Natural killer cell treated with Interleukin-12 subunit alpha and Interleukin-12 subunit beta and Interleukin-15 and Interleukin-18, amount 100 ng/mL, for 72 hours (primary cell): ENCODE results near the gene MTHFD2L. TPM values are rescaled to one million over a fixed set of nuclear protein-coding genes. Genes with fewer than 3 reads are reported as not detected.
"Not testable (repeated sequence)": the region's sequence is repeated elsewhere in the genome, so short reads cannot be mapped to it uniquely, and the experiment has no call there.

Experiments
- ATAC-seq, 2 donors: fragments of 150-1000 bp; cut with Tn5 transposase in 1 of 2; sonication (Bioruptor Pico), chemical (Tn5 transposase) in 1 of 2; 2 replicates each; pipeline ENCODE4 v1.10.0; 2021
- DNase-seq: peaks from one replicate; pipeline ENCODE4 v3.0.0; 2022; ENCODE audit warnings: low spot score
- H3K27ac Mint-ChIP-seq, 2 donors: 1 replicate in 1 of 2; 2 replicates in 1 of 2; pipeline ENCODE4 v1.8.0; 2022; ENCODE audit warnings: mixed read lengths in 2 of 2, mild to moderate bottlenecking in 1 of 2, moderate library complexity in 1 of 2
- H3K27me3 Mint-ChIP-seq, 2 donors: 1 replicate in 1 of 2; 2 replicates in 1 of 2; pipeline ENCODE4 v1.8.0; 2022; ENCODE audit warnings: mixed read lengths in 2 of 2
- H3K36me3 Mint-ChIP-seq: one replicate; pipeline ENCODE4 v1.8.0; 2022; ENCODE audit warnings: mixed read lengths
- H3K4me1 Mint-ChIP-seq, 2 donors: 1 replicate in 1 of 2; 2 replicates in 1 of 2; pipeline ENCODE4 v1.8.0; 2022; ENCODE audit warnings: low read depth in 2 of 2, mixed read lengths in 2 of 2, mild to moderate bottlenecking in 1 of 2
- H3K4me3 Mint-ChIP-seq: one replicate; pipeline ENCODE4 v1.8.0; 2022; ENCODE audit warnings: mixed read lengths
- H3K9me3 Mint-ChIP-seq: 2 replicates; pipeline ENCODE4 v1.8.0; 2022; ENCODE audit warnings: mixed read lengths
- total RNA-seq, 2 donors: library from RNA; stranded (reverse); gene quantifications; one replicate each; pipeline ENCODE4 v1.2.3, GENCODE V29; 2022

MTHFD2L gene
- total RNA-seq, 2 donors from 2014 or later, result 8.4 to 14.5 TPM

DNA sequence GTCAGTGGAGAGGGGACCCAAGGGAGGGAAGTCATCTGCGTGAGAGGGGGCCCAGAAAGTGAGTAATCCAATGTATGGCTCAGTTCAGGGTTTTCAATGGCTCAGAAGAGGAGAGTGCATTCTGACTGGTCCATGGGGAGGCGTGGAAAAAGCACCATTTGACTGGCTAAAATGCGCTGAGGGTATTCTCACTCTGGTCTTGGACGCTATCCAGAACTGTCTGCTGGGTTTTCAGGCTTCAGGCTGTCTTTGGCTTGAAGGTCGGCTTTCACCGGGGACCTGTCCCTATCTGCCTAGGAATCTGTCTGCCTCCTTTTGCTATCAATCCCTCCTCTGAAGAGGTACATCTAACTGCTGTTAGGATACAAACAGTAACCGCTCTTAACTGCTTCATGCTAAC is 176.7 kb downstream of the MTHFD2L start:
- no peaks in the 10 kb centered on the region for H3K36me3 Mint-ChIP-seq
- ATAC-seq (no peak), DNase-seq (no peak)
- no peak overlapping the region for H3K4me3 Mint-ChIP-seq
- H3K27me3 Mint-ChIP-seq, result peaks cover 0 to 14% of the 10 kb centered on the region in 2 donors
- no peaks in the 10 kb centered on the region for H3K9me3 Mint-ChIP-seq
- no peaks in the 10 kb centered on the region for H3K4me1 Mint-ChIP-seq
- no peak overlapping the region for H3K27ac Mint-ChIP-seq

DNA sequence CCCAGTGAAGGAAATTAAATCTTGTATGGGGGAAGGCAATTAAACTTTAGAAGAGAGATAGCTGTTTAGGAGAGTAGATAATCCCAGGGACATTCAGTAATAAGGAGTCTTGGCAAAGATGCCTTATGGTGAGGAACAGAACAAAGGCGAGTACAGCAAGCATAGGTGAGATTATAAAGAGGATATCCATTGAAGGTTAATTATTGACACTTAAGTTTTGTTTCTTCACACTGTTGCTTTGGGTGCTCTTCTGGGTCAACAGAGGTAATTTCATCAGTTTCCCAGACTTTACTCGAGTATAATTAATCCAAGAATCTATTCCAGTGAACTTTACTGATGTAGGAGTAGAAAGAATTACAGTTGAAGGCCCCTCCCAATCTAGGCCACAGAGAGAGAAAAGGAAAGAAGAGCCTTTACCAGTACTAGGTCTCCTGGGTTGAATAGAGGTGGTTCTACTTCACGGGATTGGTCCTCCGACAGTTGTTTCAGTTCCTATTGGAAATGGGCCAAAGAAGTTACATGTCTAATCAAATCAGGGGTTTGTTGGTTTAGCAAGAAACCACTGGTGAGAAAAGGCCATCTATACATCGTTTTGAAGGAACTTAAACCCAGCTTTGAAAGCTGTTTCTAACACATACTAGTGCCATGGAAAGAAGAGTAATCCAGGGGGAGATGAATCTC is 177.6 kb downstream of the MTHFD2L start:
- Mint-ChIP-seq H3K9me3 (no peaks in the 10 kb centered on the region), H3K36me3 (no peaks in the 10 kb centered on the region), H3K27ac (no peak overlapping the region), H3K4me3 (no peak overlapping the region), H3K27me3 (peaks cover 0 to 14% of the 10 kb centered on the region in 2 donors), H3K4me1 (no peaks in the 10 kb centered on the region)
- no peak for ATAC-seq
- no peak for DNase-seq

GRCh38 chr4:74338792-74339333 is 180.9 kb downstream of the MTHFD2L start:
- peaks cover 0 to 6% of the 10 kb centered on the region in 2 donors for H3K27me3 Mint-ChIP-seq
- H3K9me3 Mint-ChIP-seq, result peaks cover 5% of the 10 kb centered on the region
- H3K36me3 Mint-ChIP-seq, result peaks cover 5% of the 10 kb centered on the region

GRCh38 chr4:74339501-74339900 is 181.6 kb downstream of the MTHFD2L start:
- Mint-ChIP-seq H3K27me3 (peaks cover 0 to 6% of the 10 kb centered on the region in 2 donors), H3K9me3 (peaks cover 5% of the 10 kb centered on the region), H3K27ac (no peak overlapping the region), H3K36me3 (peaks cover 5% of the 10 kb centered on the region), H3K4me3 (no peak overlapping the region), H3K4me1 (no peaks in the 10 kb centered on the region)
- DNase-seq (no peak), ATAC-seq (no peak)

More at GRCh38 chr4:74338792-74339333, 180.9 kb downstream of the MTHFD2L start:
- Mint-ChIP-seq H3K27ac (no peak overlapping the region), H3K4me1 (no peaks in the 10 kb centered on the region), H3K4me3 (no peak overlapping the region)
- no peak for ATAC-seq
- no peak for DNase-seq

DNA sequence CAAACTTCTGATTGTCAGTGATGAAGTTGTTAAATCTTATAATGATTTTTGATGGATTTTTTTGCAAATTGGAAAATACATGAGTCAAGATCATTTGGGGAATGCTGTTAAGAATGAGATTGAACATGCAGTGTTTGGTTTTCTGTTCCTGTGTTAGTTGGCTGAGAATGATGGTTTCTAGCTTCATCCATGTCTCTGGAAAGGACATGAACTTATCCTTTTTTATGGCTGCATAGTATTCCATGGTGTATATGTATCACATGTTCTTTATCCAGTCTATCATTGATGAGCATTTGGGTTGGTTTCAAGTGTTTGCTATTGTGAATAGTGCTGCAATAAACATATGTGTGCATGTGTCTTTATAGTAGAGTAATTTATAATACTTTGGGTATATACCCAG is 182.5 kb downstream of the MTHFD2L start:
- not testable (repeated sequence) for H3K9me3 Mint-ChIP-seq, H3K4me3 Mint-ChIP-seq, H3K4me1 Mint-ChIP-seq

DNA sequence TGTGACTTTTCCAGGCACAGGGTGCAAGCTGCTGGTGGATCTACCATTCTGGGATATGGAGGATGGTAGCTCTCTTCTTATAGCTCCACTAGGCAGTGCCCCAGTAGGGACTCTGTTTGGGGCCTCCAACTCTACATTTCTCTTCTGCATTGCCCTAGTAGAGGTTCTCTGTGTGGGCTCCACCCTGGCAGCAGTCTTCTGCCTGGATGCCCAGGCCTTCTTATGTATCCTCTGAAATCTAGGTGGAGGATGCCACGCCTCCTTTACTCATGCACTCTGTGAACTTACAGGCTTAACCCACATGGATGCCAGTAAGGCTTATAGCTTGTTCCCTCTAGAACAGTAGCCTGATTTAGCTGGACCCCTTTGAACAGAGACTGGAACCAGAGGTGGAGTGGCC is 186.1 kb downstream of the MTHFD2L start:
- Mint-ChIP-seq H3K27ac (no peak overlapping the region), H3K9me3 (peaks cover 9% of the 10 kb centered on the region), H3K27me3 (peaks cover 10 to 17% of the 10 kb centered on the region in 2 donors), H3K4me1 (no peaks in the 10 kb centered on the region), H3K4me3 (no peak overlapping the region), H3K36me3 (peaks cover 11% of the 10 kb centered on the region)
- no peak for ATAC-seq
- DNase-seq, result no peak

More for the DNA sequence above, 182.5 kb downstream of the MTHFD2L start:
- not testable (repeated sequence) for H3K27me3 Mint-ChIP-seq, ATAC-seq, H3K36me3 Mint-ChIP-seq, DNase-seq, H3K27ac Mint-ChIP-seq

Other genes with a start within 250 kb of the MTHFD2L start
- not detected for gene PF4, start 176.1 kb upstream of the MTHFD2L start, total RNA-seq
- gene PPBP, start 169.9 kb upstream of the MTHFD2L start, total RNA-seq, result not detected
- gene CXCL5, start 159.4 kb upstream of the MTHFD2L start, total RNA-seq, result not detected
- not detected for gene CXCL3, start 119.4 kb upstream of the MTHFD2L start, total RNA-seq
- gene CXCL2, start 58.9 kb upstream of the MTHFD2L start, total RNA-seq, result under 1 TPM; 0.36 to 0.61 TPM
- gene EPGN, start 150.4 kb downstream of the MTHFD2L start, total RNA-seq, result 1 to 10 TPM in 1 of 2 donors, not detected in 1; 2.6 TPM
- not detected for gene EREG, start 207.0 kb downstream of the MTHFD2L start, total RNA-seq